IPS-NIHi7 (cell line): ENCODE results near the gene FAM3A.

Experiments used
- DNase-seq: peaks from one replicate; pipeline ENCODE4 v3.0.0; 2012; ENCODE audit warnings: mixed read lengths; ENCODE audit errors: extremely low spot score

FAM3A gene

GRCh38 chrX:154478728-154479622 is 37.1 kb downstream of the FAM3A start, which contains the start of gene LAGE3:
Gene LAGE3 (minus strand): TSS chrX:154479281. CDS start chrX:154478915, 366 bp downstream.
- peak; percentile 83 for DNase-seq

- no peak for DNase-seq
Measured at GRCh38 chrX:154477891-154478477, 38.0 kb downstream of the FAM3A start.

GRCh38 chrX:154476821-154477220 is 39.2 kb downstream of the FAM3A start:
- no peak for DNase-seq

GRCh38 chrX:154473683-154474082 is 42.3 kb downstream of the FAM3A start:
- no peak for DNase-seq

- DNase-seq = no peak
Measured at GRCh38 chrX:154472685-154473632, 43.1 kb downstream of the FAM3A start.

- no peak for DNase-seq
Measured at GRCh38 chrX:154471839-154472684, 44.0 kb downstream of the FAM3A start.

- no peak for DNase-seq
Measured at GRCh38 chrX:154470914-154471568, 45.0 kb downstream of the FAM3A start.

GRCh38 chrX:154470434-154470833 is 45.6 kb downstream of the FAM3A start:
- no peak for DNase-seq

- no peak for DNase-seq
Measured at GRCh38 chrX:154469880-154470279, 46.2 kb downstream of the FAM3A start.

- no peak for DNase-seq
Measured at GRCh38 chrX:154469114-154469513, 46.9 kb downstream of the FAM3A start.

- no peak for DNase-seq
Measured at GRCh38 chrX:154468217-154468616, 47.8 kb downstream of the FAM3A start.

GRCh38 chrX:154467556-154467955 is 48.5 kb downstream of the FAM3A start:
- no peak for DNase-seq

GRCh38 chrX:154466907-154467306 is 49.1 kb downstream of the FAM3A start:
- no peak for DNase-seq

- no peak for DNase-seq
Measured at GRCh38 chrX:154466036-154466435, 50.0 kb downstream of the FAM3A start.

- no peak for DNase-seq
Measured at GRCh38 chrX:154465601-154466000, 50.4 kb downstream of the FAM3A start.

- no peak for DNase-seq
Measured at GRCh38 chrX:154464806-154465365, 51.1 kb downstream of the FAM3A start.

GRCh38 chrX:154463611-154464220 is 52.3 kb downstream of the FAM3A start:
- DNase-seq = no peak

- no peak for DNase-seq
Measured at GRCh38 chrX:154462396-154462795, 53.6 kb downstream of the FAM3A start.

- no peak for DNase-seq
Measured at GRCh38 chrX:154460326-154460725, 55.7 kb downstream of the FAM3A start.

- DNase-seq = no peak
Measured at GRCh38 chrX:154459832-154460231, 56.2 kb downstream of the FAM3A start.
